GM23248 (cell line): ENCODE data around the gene EID3.

Source experiments
- EZH2 ChIP-seq: fragments of 200-600 bp; sonication (generic); IDR thresholded peaks from 2 replicates; pipeline ENCODE4 v1.6.1; 2018; ENCODE audit warnings: antibody characterized with exemption, mild to moderate bottlenecking; ENCODE audit not compliant: insufficient read depth, poor library complexity, severe bottlenecking
- EZH2phosphoT487 ChIP-seq: fragments of 200-600 bp; sonication (generic); IDR thresholded peaks from 2 replicates; pipeline ENCODE4 v1.6.1; 2018; ENCODE audit warnings: antibody characterized with exemption, moderate library complexity, mild to moderate bottlenecking, low read depth; ENCODE audit not compliant: insufficient read depth

DNA sequence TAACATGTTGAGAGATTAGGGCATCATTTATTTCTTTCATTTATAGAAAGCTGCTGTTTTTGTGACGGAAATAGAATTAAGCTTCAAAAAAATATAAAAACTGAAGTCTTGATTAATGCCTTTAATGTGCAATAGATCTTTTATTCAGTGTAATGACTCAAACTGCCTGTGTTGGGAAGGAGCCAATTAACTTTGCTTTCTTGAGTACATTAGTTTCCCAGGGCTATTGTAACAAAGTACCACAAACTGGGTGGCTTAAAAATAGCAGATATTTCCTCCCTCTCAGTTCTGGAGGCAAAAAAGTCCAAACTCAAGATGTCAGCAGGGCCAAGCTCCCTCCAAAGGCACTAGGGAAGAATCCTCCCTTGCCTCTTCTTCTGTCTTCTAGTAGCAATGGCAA lies 36.6 kb downstream of the EID3 start:
- TF ChIP-seq EZH2: no peak
- TF ChIP-seq EZH2phosphoT487: no peak
